COR-L47 (cell line): ENCODE data around the gene NFE2.
"Not testable (repeated sequence)": the region's sequence is repeated elsewhere in the genome, so short reads cannot be mapped to it uniquely, and the experiment has no call there.

Source experiments
- DNase-seq: peaks from one replicate; lab custom pipeline; 2025; lab: John Stamatoyannopoulos, UW

NFE2 gene

GRCh38 chr12:54300732-54301427 is at the start of gene NFE2:
Gene NFE2 (minus strand): TSS chr12:54301015. CDS start chr12:54295248, 5,767 bp downstream.
- DNase-seq, result peak; percentile 54

GRCh38 chr12:54349679-54350078 is 48.9 kb upstream of the NFE2 start:
- DNase-seq, result no peak

- DNase-seq, result no peak
Observed at GRCh38 chr12:54349036-54349435, 48.2 kb upstream of the NFE2 start.

- DNase-seq, result no peak
Observed at GRCh38 chr12:54341378-54342300, 40.8 kb upstream of the NFE2 start.

- no peak for DNase-seq
Observed at GRCh38 chr12:54340846-54341245, 40.0 kb upstream of the NFE2 start.

GRCh38 chr12:54338698-54339296 is 38.0 kb upstream of the NFE2 start:
- no peak for DNase-seq

GRCh38 chr12:54337854-54338650 is 37.2 kb upstream of the NFE2 start:
- no peak for DNase-seq

- peak; percentile 30 for DNase-seq
Observed at GRCh38 chr12:54337280-54337842, 36.5 kb upstream of the NFE2 start.

GRCh38 chr12:54333420-54334034 is 32.7 kb upstream of the NFE2 start:
- no peak for DNase-seq

GRCh38 chr12:54331461-54331860 is 30.6 kb upstream of the NFE2 start:
- no peak for DNase-seq

- DNase-seq, result no peak
Observed at GRCh38 chr12:54330442-54330841, 29.6 kb upstream of the NFE2 start.

GRCh38 chr12:54329759-54330158 is 28.9 kb upstream of the NFE2 start:
- DNase-seq, result no peak

GRCh38 chr12:54328595-54329337 is 28.0 kb upstream of the NFE2 start:
- no peak for DNase-seq

- not testable (repeated sequence) for DNase-seq
Observed at GRCh38 chr12:54325442-54326109, 24.8 kb upstream of the NFE2 start.

- DNase-seq, result peak; percentile 99
Observed at GRCh38 chr12:54324617-54325441, 24.0 kb upstream of the NFE2 start, which contains the start of gene COPZ1. Gene COPZ1 (plus strand): TSS chr12:54325131. CDS start chr12:54325164, 33 bp downstream.

- no peak for DNase-seq
Observed at GRCh38 chr12:54321363-54321762, 20.5 kb upstream of the NFE2 start.

- not testable (repeated sequence) for DNase-seq
Observed at GRCh38 chr12:54312309-54312708, 11.5 kb upstream of the NFE2 start.

- DNase-seq, result no peak
Observed at GRCh38 chr12:54311051-54311450, 10.2 kb upstream of the NFE2 start.
